Osteocyte (in vitro differentiated cells): ENCODE measurements around the gene TMEM191C. TPM values are rescaled to one million over a fixed set of nuclear protein-coding genes. Genes with fewer than 3 reads are reported as not detected.

Experiments
- DNase-seq: peaks from one replicate; pipeline ENCODE4 v3.0.0; 2021; ENCODE audit warnings: mixed read lengths; ENCODE audit not compliant: unreplicated experiment; ENCODE audit errors: extremely low spot score
- H3K27ac Mint-ChIP-seq: one replicate; pipeline ENCODE4 v1.8.0; 2021; ENCODE audit warnings: mild to moderate bottlenecking, mixed read lengths; ENCODE audit not compliant: unreplicated experiment
- H3K27me3 Mint-ChIP-seq: one replicate; pipeline ENCODE4 v1.8.0; 2021; ENCODE audit warnings: mixed read lengths; ENCODE audit not compliant: unreplicated experiment
- H3K36me3 Mint-ChIP-seq: one replicate; pipeline ENCODE4 v1.8.0; 2021; ENCODE audit warnings: mixed read lengths; ENCODE audit not compliant: unreplicated experiment
- H3K4me1 Mint-ChIP-seq: one replicate; pipeline ENCODE4 v1.8.0; 2021; ENCODE audit warnings: mixed read lengths; ENCODE audit not compliant: unreplicated experiment
- H3K4me3 Mint-ChIP-seq: one replicate; pipeline ENCODE4 v1.8.0; 2021; ENCODE audit warnings: mild to moderate bottlenecking, moderate library complexity, mixed read lengths; ENCODE audit not compliant: unreplicated experiment
- H3K9me3 Mint-ChIP-seq: one replicate; pipeline ENCODE4 v1.8.0; 2021; ENCODE audit warnings: mixed read lengths; ENCODE audit not compliant: unreplicated experiment
- CTCF ChIP-seq: fragments of 200-600 bp; sonication (generic); IDR thresholded peaks from 2 replicates; pipeline ENCODE4 v1.5.0; 2021; ENCODE audit warnings: antibody characterized with exemption, mild to moderate bottlenecking, moderate library complexity
- total RNA-seq: library from RNA; stranded (reverse); gene quantifications from 2 replicates; pipeline ENCODE4 v1.2.1, GENCODE V29; 2021

The TMEM191C gene
- total RNA-seq, 1 donor from 2014 or later: 2.1 TPM

- Mint-ChIP-seq H3K4me3 (no peak overlapping the region), H3K9me3 (no peaks in the 10 kb centered on the region), H3K27ac (no peak overlapping the region), H3K36me3 (peaks cover 8% of the 10 kb centered on the region), H3K27me3 (no peaks in the 10 kb centered on the region), H3K4me1 (peaks cover 4% of the 10 kb centered on the region)
- no peak for TF ChIP-seq CTCF
- peak; percentile 83 for DNase-seq
Observed at GRCh38 chr22:21445437-21446127, 21.6 kb upstream of the TMEM191C start.

- Mint-ChIP-seq H3K4me3 (no peak overlapping the region), H3K27ac (no peak overlapping the region), H3K4me1 (peaks cover 4% of the 10 kb centered on the region), H3K9me3 (no peaks in the 10 kb centered on the region), H3K27me3 (no peaks in the 10 kb centered on the region), H3K36me3 (peaks cover 8% of the 10 kb centered on the region)
- no peak for TF ChIP-seq CTCF
- DNase-seq: peak; percentile 83
Observed at GRCh38 chr22:21446128-21446826, 20.9 kb upstream of the TMEM191C start.

- H3K27ac Mint-ChIP-seq: no peak overlapping the region
- peaks cover 8% of the 10 kb centered on the region for H3K36me3 Mint-ChIP-seq
- DNase-seq: peak; percentile 60
- peaks cover 4% of the 10 kb centered on the region for H3K4me1 Mint-ChIP-seq
- H3K4me3 Mint-ChIP-seq: no peak overlapping the region
- no peak for TF ChIP-seq CTCF
- no peaks in the 10 kb centered on the region for H3K27me3 Mint-ChIP-seq
- no peaks in the 10 kb centered on the region for H3K9me3 Mint-ChIP-seq
Observed at GRCh38 chr22:21446827-21447690, 20.1 kb upstream of the TMEM191C start.

GRCh38 chr22:21447694-21448402 lies 19.3 kb upstream of the TMEM191C start:
- peak; percentile 76 for DNase-seq
- no peak overlapping the region for H3K4me3 Mint-ChIP-seq
- peak overlapping the region; percentile 10 for H3K27ac Mint-ChIP-seq
- H3K4me1 Mint-ChIP-seq: peaks cover 4% of the 10 kb centered on the region
- no peaks in the 10 kb centered on the region for H3K27me3 Mint-ChIP-seq
- no peaks in the 10 kb centered on the region for H3K9me3 Mint-ChIP-seq
- peak; percentile 14 for TF ChIP-seq CTCF
- peaks cover 8% of the 10 kb centered on the region for H3K36me3 Mint-ChIP-seq
